K562 (cell line): ENCODE data around the gene SULT2A1. TPM values are rescaled to one million over a fixed set of nuclear protein-coding genes. Genes with fewer than 3 reads are reported as not detected.

Source experiments
- ATAC-seq: fragments of 200-7000 bp; cut with Tn5 transposase; 3 replicates; pipeline ENCODE4 v1.9.1; 2020; ENCODE audit warnings: moderate library complexity
- BruUV-seq: library from RNA; stranded (reverse); fragments of 400-500 nt; replicated peaks from 2 replicates; lab custom pipeline; 2021; lab: Mats Ljungman, UMichigan
- CTCF ChIA-PET: fragments of 300-600 bp; formaldehyde crosslinking; extraction: SDS; loops from one replicate; lab custom pipeline; 2021; ENCODE audit warnings: low intra/inter-chr PET ratio; lab: Yijun Ruan, JAX
- POLR2A ChIA-PET: fragments of 300-600, 350-650 bp; sonication (Branson Sonifier 250); formaldehyde crosslinking; extraction: SDS; loops from one replicate; lab custom pipeline; 2021; ENCODE audit warnings: antibody characterized with exemption, inconsistent platforms; lab: Yijun Ruan, JAX
- DNase-seq, 4 experiments: peaks; one replicate each; pipeline versions ENCODE4 v3.0.0 to v3.0.0-alpha.2; 2011 to 2018; ENCODE audit warnings: low spot score in 3 of 4, mixed read lengths in 3 of 4; ENCODE audit errors: extremely low read depth in 1 of 4
- FAIRE-seq: peaks from 2 replicates; lab custom pipeline; 2011; peaks lifted over from hg19 to GRCh38; lab: Jason Lieb, UNC
- H2AFZ ChIP-seq: 2 replicates; pipeline ENCODE4 v1.6.0; 2011; ENCODE audit warnings: low read depth, low read length, control low read depth, inconsistent platforms
- H3K27ac ChIP-seq: fragments of 200-600 bp; 3 replicates; pipeline ENCODE4 v1.8.0; 2011; ENCODE audit warnings: low read depth, mild to moderate bottlenecking, control low read depth, inconsistent platforms, low read length, moderate library complexity, mixed read lengths; ENCODE audit errors: extremely low read depth
- H3K27me3 ChIP-seq, 2 experiments: fragments of 300-600 bp in 1 of 2; 2 replicates in 1 of 2; 3 replicates in 1 of 2; pipeline versions ENCODE4 v1.6.0 to v1.8.0; 2011; ENCODE audit warnings: inconsistent platforms in 2 of 2, low read length in 2 of 2, mild to moderate bottlenecking in 1 of 2, mixed read lengths in 1 of 2, moderate library complexity in 1 of 2; ENCODE audit not compliant: control insufficient read depth in 2 of 2, insufficient read depth in 2 of 2
- H3K36me3 ChIP-seq: fragments of 300-600 bp; 3 replicates; pipeline ENCODE4 v1.8.0; 2011; ENCODE audit warnings: mild to moderate bottlenecking, low read length, inconsistent platforms; ENCODE audit not compliant: control insufficient read depth, insufficient read depth
- H3K4me1 ChIP-seq, 2 experiments: fragments of 200-600 bp in 1 of 2; replicated peaks in 1 of 2; 2 replicates in 1 of 2; 3 replicates in 1 of 2; pipeline versions ENCODE4 v1.5.1 to v1.8.0; 2011; ENCODE audit warnings: inconsistent platforms in 2 of 2, low read length in 2 of 2, mild to moderate bottlenecking in 1 of 2, mixed read lengths in 1 of 2, moderate library complexity in 1 of 2; ENCODE audit not compliant: control insufficient read depth in 2 of 2, insufficient read depth in 2 of 2
- H3K4me2 ChIP-seq: 2 replicates; pipeline ENCODE4 v1.6.1; 2011; ENCODE audit warnings: low read length, control low read depth, inconsistent platforms, mixed read lengths; ENCODE audit not compliant: insufficient read depth
- H3K4me3 ChIP-seq: fragments of 200-600 bp; sonication (generic), shearing (Covaris generic); 2 replicates; pipeline ENCODE4 v1.5.1; 2016; ENCODE audit warnings: control low read depth, inconsistent platforms
- H3K79me2 ChIP-seq: fragments of 200-600 bp; 3 replicates; pipeline ENCODE4 v1.8.0; 2011; ENCODE audit warnings: low read length, inconsistent platforms; ENCODE audit not compliant: control insufficient read depth, insufficient read depth
- H3K9ac ChIP-seq, 2 experiments: 2 replicates each; pipeline versions ENCODE4 v1.6.0 to v1.6.1; 2011; ENCODE audit warnings: low read depth in 2 of 2, low read length in 2 of 2, control low read depth in 1 of 2, inconsistent platforms in 1 of 2, mild to moderate bottlenecking in 1 of 2, mixed read lengths in 1 of 2; ENCODE audit not compliant: insufficient read depth in 1 of 2
- H3K9me1 ChIP-seq: one replicate; pipeline ENCODE4 v1.6.0; 2011; ENCODE audit warnings: inconsistent platforms, mild to moderate bottlenecking, low read length, moderate library complexity; ENCODE audit not compliant: control insufficient read depth, insufficient read depth
- H3K9me3 ChIP-seq: replicated peaks from 2 replicates; pipeline ENCODE4 v1.5.1; 2011; ENCODE audit warnings: low read depth, low read length, inconsistent platforms; ENCODE audit not compliant: control insufficient read depth, insufficient read depth
- H4K20me1 ChIP-seq: replicated peaks from 2 replicates; pipeline ENCODE4 v1.6.1; 2011; ENCODE audit warnings: low read length, inconsistent platforms, mixed read lengths; ENCODE audit not compliant: control insufficient read depth, insufficient read depth
- AFF1 ChIP-seq, 2 experiments: fragments of 450-650 bp; IDR thresholded peaks; 2 replicates each; pipeline ENCODE4 v1.6.1; 2018; ENCODE audit warnings: mild to moderate bottlenecking in 2 of 2, low read depth in 1 of 2; ENCODE audit not compliant: partially characterized antibody in 2 of 2
- ARID2 ChIP-seq: fragments of 450-650 bp; IDR thresholded peaks from 2 replicates; pipeline ENCODE4 v1.6.1; 2017; ENCODE audit warnings: antibody characterized with exemption, mild to moderate bottlenecking
- BHLHE40 ChIP-seq: IDR thresholded peaks from 2 replicates; pipeline ENCODE4 v1.6.1; 2011; ENCODE audit warnings: low read length, improper control_type of control experiment
- CREBBP ChIP-seq: IDR thresholded peaks from one replicate; pipeline ENCODE4 v1.6.1; 2012; ENCODE audit warnings: low read depth, mild to moderate bottlenecking, control low read depth, inconsistent platforms, low read length
- CTCF ChIP-seq, 3 experiments: IDR thresholded peaks in 2 of 3; conservative IDR thresholded peaks in 1 of 3; 2 replicates each; pipeline ENCODE4 v1.5.1; 2011 to 2012; ENCODE audit warnings: low read length in 3 of 3, mild to moderate bottlenecking in 3 of 3, control low read depth in 2 of 3, improper control_type of control experiment in 1 of 3, inconsistent platforms in 1 of 3, low read depth in 1 of 3, mixed read lengths in 1 of 3, moderate library complexity in 1 of 3; ENCODE audit not compliant: insufficient read depth in 2 of 3
- POLR3A ChIP-seq: IDR thresholded peaks from 2 replicates; pipeline ENCODE4 v1.6.1; 2011; ENCODE audit warnings: borderline replicate concordance, mild to moderate bottlenecking, moderate library complexity; ENCODE audit not compliant: insufficient read length, insufficient read depth; ENCODE audit errors: extremely low read depth
- RBM25 ChIP-seq: fragments of 200-400 bp; formaldehyde crosslinking; IDR thresholded peaks from 2 replicates; pipeline ENCODE4 v1.6.1; 2018; ENCODE audit warnings: low read length, low read depth, moderate library complexity; ENCODE audit not compliant: severe bottlenecking
- RHOXF2B ChIP-seq: fragments of 250-450 bp; sonication (Bioruptor Pico); conservative IDR thresholded peaks from 2 replicates; pipeline ENCODE4 v1.5.1; 2021
- ZNF274 ChIP-seq: IDR thresholded peaks from 2 replicates; pipeline ENCODE4 v1.6.1; 2011; ENCODE audit warnings: low read depth, mild to moderate bottlenecking, low read length, moderate library complexity, borderline replicate concordance
- ZZZ3 ChIP-seq: fragments of 450-650 bp; IDR thresholded peaks from 2 replicates; pipeline ENCODE4 v1.6.1; 2016; ENCODE audit warnings: antibody characterized with exemption, mild to moderate bottlenecking, moderate library complexity
- WGBS: fragments of 100-300 bp; shearing (Covaris generic); methylation state at CpG from one replicate; pipeline ENCODE4 v1.1.6; 2016; ENCODE audit warnings: low coverage, mixed read lengths; ENCODE audit not compliant: insufficient coverage; ENCODE audit errors: missing lambda C conversion rate; 5-methylcytosine and 5-hydroxymethylcytosine counted together
- in situ Hi-C: fragments of 300-500 bp; cut with MboI; formaldehyde crosslinking; loops from 4 replicates; pipeline ENCODE4 v1.15.0; 2018; ENCODE audit warnings: inconsistent platforms, mixed read lengths
- intact Hi-C: fragments of 100-400 bp; cut with micrococcal nuclease; formaldehyde crosslinking; loops from 2 replicates; pipeline ENCODE4 v1.14.2; 2022
- polyA plus RNA-seq, 8 experiments: library from polyadenylated mRNA; depleted of rRNA in 4 of 8; stranded (reverse) in 5 of 8; unstranded in 3 of 8; fragments of >200 nt; fragmentation: Nextera tagmentation in 2 of 8; fragmentation: Illumina TruSeq in 1 of 8; extraction: Ambion mirVana in 2 of 8; extraction: Trizol in 1 of 8; gene quantifications; 2 replicates each; pipeline versions ENCODE4 v1.2.1 to v1.2.3, GENCODE V29; 2011 to 2014; ENCODE audit warnings: inconsistent platforms in 1 of 8, missing spikeins in 1 of 8
- total RNA-seq, 7 experiments: library from RNA; depleted of rRNA in 6 of 7; stranded (reverse); fragments of >200 nt in 6 of 7; fragmentation: Illumina TruSeq in 2 of 7; extraction: Trizol in 2 of 7; gene quantifications; 2 replicates each; pipeline versions ENCODE4 v1.2.1 to v1.2.3, GENCODE V29; 2011 to 2021; ENCODE audit warnings: low replicate concordance in 1 of 7

SULT2A1 gene
- total and polyA plus RNA-seq, 9 of the 15 experiments (the other 6 are each of a cell fraction or from before 2014, with no cell fraction given) = 0.03 to 0.25 (median 0.07) TPM; not detected in 4

GRCh38 chr19:47824396-47824795, 61.7 kb downstream of the SULT2A1 start:
- ChIA-PET POLR2A (interaction anchor here (0.9 kb wide), 1 partner anchor 10 kb away, joined by 3 read pairs; no protein-coding TSS in a partner anchor), CTCF (no interaction called here)
- H3K27me3 ChIP-seq = peaks cover 13 to 63% of the 10 kb centered on the region in 2 experiments; a peak in 4 of 5 replicates
- no peaks in the 10 kb centered on the region for H3K79me2 ChIP-seq
- H3K4me3 ChIP-seq = no peak overlapping the region
- ATAC-seq (no peak; the same call in 2 of the 3 replicates), DNase-seq (no peak), FAIRE-seq (no peak)
- H3K4me1 ChIP-seq = peaks cover 0 to 3% of the 10 kb centered on the region in 2 experiments; a peak in 1 of 5 replicates
- H3K9me1 ChIP-seq = no peaks in the 10 kb centered on the region
- H3K9me3 ChIP-seq = no peaks in the 10 kb centered on the region
- H3K36me3 ChIP-seq = no peaks in the 10 kb centered on the region
- intact Hi-C loops (no loop called here), in situ Hi-C loops (no loop called here)
- no peak overlapping the region for H2AFZ ChIP-seq
- H3K9ac ChIP-seq = no peak overlapping the region
- WGBS = 14% methylated on average over 6 of the region's 6 CpGs
- no peaks in the 10 kb centered on the region for H4K20me1 ChIP-seq
- H3K4me2 ChIP-seq = no peak overlapping the region
- H3K27ac ChIP-seq = no peak overlapping the region
- BruUV-seq = no TSS peak
- TF ChIP-seq CREBBP (no peak), AFF1 (IDR thresholded peaks at IDR 0.05; ENCODE audit: low read depth in 1 of 2, partially characterized antibody in 2 of 2) (no peak), RHOXF2B (CRISPR knock-in tag) (no peak), RBM25 (peak; percentile 45), ZNF274 (no peak), ZZZ3 (no peak), CTCF (IDR thresholded peaks at IDR 0.05 in 2 of 3, conservative IDR thresholded peaks at IDR 0.05 in 1 of 3; ENCODE audit: insufficient read depth in 2 of 3, low read depth in 1 of 3, low read length in 3 of 3) (peak in 2 of 3 experiments; percentile 16 to 25; a peak in 2 of 6 replicates), ARID2 (no peak), BHLHE40 (no peak), POLR3A (no peak)
- TF ChIP-seq, all 486 proteins: peak for 2
